GM23338 (cell line): ENCODE data around the gene BEND2.

Experiments used
- CREB1 ChIP-seq: fragments of 250-450 bp; sonication (Bioruptor Pico); IDR thresholded peaks from 2 replicates; pipeline ENCODE4 v1.5.0; 2020; ENCODE audit warnings: low read depth, mild to moderate bottlenecking, moderate library complexity
- EZH2 ChIP-seq: fragments of 200-600 bp; sonication (generic); IDR thresholded peaks from one replicate; pipeline ENCODE4 v1.8.0; 2017; ENCODE audit warnings: antibody characterized with exemption, mild to moderate bottlenecking, low read depth; ENCODE audit not compliant: unreplicated experiment
- EZH2phosphoT487 ChIP-seq: fragments of 200-600 bp; sonication (generic); IDR thresholded peaks from one replicate; pipeline ENCODE4 v1.8.1; 2018; ENCODE audit warnings: antibody characterized with exemption; ENCODE audit not compliant: unreplicated experiment
- POLR2AphosphoS5 ChIP-seq: IDR thresholded peaks from 2 replicates; pipeline ENCODE4 v1.6.1; 2016; ENCODE audit warnings: antibody characterized with exemption, low read depth
- STAT1 ChIP-seq: IDR thresholded peaks from one replicate; pipeline ENCODE4 v1.6.1; 2016; ENCODE audit warnings: antibody characterized with exemption; ENCODE audit not compliant: unreplicated experiment
- TF ChIP-seq, protein P1 (sequence below), 2 experiments: fragments of 200-600 bp in 1 of 2; sonication (generic) in 1 of 2; conservative IDR thresholded peaks; 2 replicates each; pipeline versions ENCODE4 v1.5.1 to v1.6.1; 2016 to 2017; ENCODE audit warnings: antibody characterized with exemption in 2 of 2, low read depth in 2 of 2, mild to moderate bottlenecking in 2 of 2, moderate library complexity in 1 of 2
- TF ChIP-seq, protein P2 (sequence below): IDR thresholded peaks from one replicate; pipeline ENCODE4 v1.6.1; 2018; ENCODE audit warnings: antibody characterized with exemption; ENCODE audit not compliant: unreplicated experiment

DNA sequence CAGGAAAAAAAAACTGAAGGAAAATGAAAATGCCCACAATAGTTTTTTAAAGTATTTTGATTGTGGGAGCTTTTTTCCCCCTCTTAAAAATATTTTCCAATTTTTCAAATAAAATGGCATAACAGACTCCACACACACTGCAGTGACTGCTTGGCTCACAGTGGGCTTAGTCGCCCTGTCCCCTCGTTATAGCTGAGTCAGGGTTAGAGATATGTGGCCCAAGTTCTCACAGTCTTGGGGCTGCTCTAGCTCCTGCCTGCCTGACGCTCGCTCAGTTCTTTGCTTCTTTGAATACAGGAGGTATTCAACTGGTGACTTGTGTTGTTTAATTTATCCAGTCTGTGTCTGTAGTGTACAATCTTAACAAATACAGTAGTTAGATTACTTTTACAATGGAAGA, 47.7 kb downstream of the BEND2 start:
- TF ChIP-seq POLR2AphosphoS5 (no peak), EZH2phosphoT487 (no peak), STAT1 (no peak), CREB1 (CRISPR knock-in tag) (no peak), EZH2 (no peak)
- TF ChIP-seq, protein P1, sequence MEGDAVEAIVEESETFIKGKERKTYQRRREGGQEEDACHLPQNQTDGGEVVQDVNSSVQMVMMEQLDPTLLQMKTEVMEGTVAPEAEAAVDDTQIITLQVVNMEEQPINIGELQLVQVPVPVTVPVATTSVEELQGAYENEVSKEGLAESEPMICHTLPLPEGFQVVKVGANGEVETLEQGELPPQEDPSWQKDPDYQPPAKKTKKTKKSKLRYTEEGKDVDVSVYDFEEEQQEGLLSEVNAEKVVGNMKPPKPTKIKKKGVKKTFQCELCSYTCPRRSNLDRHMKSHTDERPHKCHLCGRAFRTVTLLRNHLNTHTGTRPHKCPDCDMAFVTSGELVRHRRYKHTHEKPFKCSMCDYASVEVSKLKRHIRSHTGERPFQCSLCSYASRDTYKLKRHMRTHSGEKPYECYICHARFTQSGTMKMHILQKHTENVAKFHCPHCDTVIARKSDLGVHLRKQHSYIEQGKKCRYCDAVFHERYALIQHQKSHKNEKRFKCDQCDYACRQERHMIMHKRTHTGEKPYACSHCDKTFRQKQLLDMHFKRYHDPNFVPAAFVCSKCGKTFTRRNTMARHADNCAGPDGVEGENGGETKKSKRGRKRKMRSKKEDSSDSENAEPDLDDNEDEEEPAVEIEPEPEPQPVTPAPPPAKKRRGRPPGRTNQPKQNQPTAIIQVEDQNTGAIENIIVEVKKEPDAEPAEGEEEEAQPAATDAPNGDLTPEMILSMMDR (conservative IDR thresholded peaks at IDR 0.05; ENCODE audit: low read depth in 2 of 2) = no peak
- TF ChIP-seq, protein P2, sequence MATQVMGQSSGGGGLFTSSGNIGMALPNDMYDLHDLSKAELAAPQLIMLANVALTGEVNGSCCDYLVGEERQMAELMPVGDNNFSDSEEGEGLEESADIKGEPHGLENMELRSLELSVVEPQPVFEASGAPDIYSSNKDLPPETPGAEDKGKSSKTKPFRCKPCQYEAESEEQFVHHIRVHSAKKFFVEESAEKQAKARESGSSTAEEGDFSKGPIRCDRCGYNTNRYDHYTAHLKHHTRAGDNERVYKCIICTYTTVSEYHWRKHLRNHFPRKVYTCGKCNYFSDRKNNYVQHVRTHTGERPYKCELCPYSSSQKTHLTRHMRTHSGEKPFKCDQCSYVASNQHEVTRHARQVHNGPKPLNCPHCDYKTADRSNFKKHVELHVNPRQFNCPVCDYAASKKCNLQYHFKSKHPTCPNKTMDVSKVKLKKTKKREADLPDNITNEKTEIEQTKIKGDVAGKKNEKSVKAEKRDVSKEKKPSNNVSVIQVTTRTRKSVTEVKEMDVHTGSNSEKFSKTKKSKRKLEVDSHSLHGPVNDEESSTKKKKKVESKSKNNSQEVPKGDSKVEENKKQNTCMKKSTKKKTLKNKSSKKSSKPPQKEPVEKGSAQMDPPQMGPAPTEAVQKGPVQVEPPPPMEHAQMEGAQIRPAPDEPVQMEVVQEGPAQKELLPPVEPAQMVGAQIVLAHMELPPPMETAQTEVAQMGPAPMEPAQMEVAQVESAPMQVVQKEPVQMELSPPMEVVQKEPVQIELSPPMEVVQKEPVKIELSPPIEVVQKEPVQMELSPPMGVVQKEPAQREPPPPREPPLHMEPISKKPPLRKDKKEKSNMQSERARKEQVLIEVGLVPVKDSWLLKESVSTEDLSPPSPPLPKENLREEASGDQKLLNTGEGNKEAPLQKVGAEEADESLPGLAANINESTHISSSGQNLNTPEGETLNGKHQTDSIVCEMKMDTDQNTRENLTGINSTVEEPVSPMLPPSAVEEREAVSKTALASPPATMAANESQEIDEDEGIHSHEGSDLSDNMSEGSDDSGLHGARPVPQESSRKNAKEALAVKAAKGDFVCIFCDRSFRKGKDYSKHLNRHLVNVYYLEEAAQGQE = no peak
